Femur (tissue), 1 donor: Measurements from ENCODE around the gene PTPRT.
A peak's percentile ranks its signal among the peaks of the same experiment; 100 is the strongest.

ENCODE experiments used
- DNase-seq: peaks from one replicate; pipeline ENCODE4 v3.0.0-alpha.2; 2017

PTPRT gene

GRCh38 chr20:42164121-42164890 is 1025.4 kb downstream of the PTPRT start:
- no peak for DNase-seq

GRCh38 chr20:42161228-42161829 is 1028.4 kb downstream of the PTPRT start:
- no peak for DNase-seq

- no peak for DNase-seq
These were observed 1029.9 kb downstream of the PTPRT start for GRCh38 chr20:42159808-42160207.

- DNase-seq, result no peak
These were observed 1031.4 kb downstream of the PTPRT start for GRCh38 chr20:42158272-42158671.

- no peak for DNase-seq
These were observed 1034.1 kb downstream of the PTPRT start for GRCh38 chr20:42155586-42155985.

- no peak for DNase-seq
These were observed 1037.1 kb downstream of the PTPRT start for GRCh38 chr20:42152575-42152974.

GRCh38 chr20:42150230-42150629 is 1039.5 kb downstream of the PTPRT start:
- no peak for DNase-seq

- DNase-seq, result no peak
These were observed 1051.0 kb downstream of the PTPRT start for GRCh38 chr20:42138729-42139128.

- no peak for DNase-seq
These were observed 1055.2 kb downstream of the PTPRT start for GRCh38 chr20:42134265-42135098.

- no peak for DNase-seq
These were observed 1058.7 kb downstream of the PTPRT start for GRCh38 chr20:42130810-42131596.

- DNase-seq, result no peak
These were observed 1064.3 kb downstream of the PTPRT start for GRCh38 chr20:42125426-42125825.

GRCh38 chr20:42123981-42124473 is 1065.7 kb downstream of the PTPRT start:
- DNase-seq, result peak; percentile 21

GRCh38 chr20:42118409-42119125 is 1071.1 kb downstream of the PTPRT start:
- no peak for DNase-seq

GRCh38 chr20:42118001-42118400 is 1071.7 kb downstream of the PTPRT start:
- no peak for DNase-seq

- no peak for DNase-seq
These were observed 1076.5 kb downstream of the PTPRT start for GRCh38 chr20:42113236-42113635.

- no peak for DNase-seq
These were observed 1077.5 kb downstream of the PTPRT start for GRCh38 chr20:42112161-42112560.

- DNase-seq, result no peak
These were observed 1078.4 kb downstream of the PTPRT start for GRCh38 chr20:42111349-42111748.

- no peak for DNase-seq
These were observed 1079.4 kb downstream of the PTPRT start for GRCh38 chr20:42110301-42110700.

GRCh38 chr20:42102000-42102399 is 1087.7 kb downstream of the PTPRT start:
- no peak for DNase-seq

GRCh38 chr20:42100137-42100704 is 1089.5 kb downstream of the PTPRT start:
- no peak for DNase-seq

GRCh38 chr20:42099101-42099500 is 1090.6 kb downstream of the PTPRT start:
- no peak for DNase-seq

- DNase-seq, result no peak
These were observed 1091.3 kb downstream of the PTPRT start for GRCh38 chr20:42098418-42098817.
